UCSD-AML1 (cell line): ENCODE data around the gene RP2.

Source experiments
- DNase-seq: peaks from one replicate; lab custom pipeline; 2025; ENCODE audit not compliant: unreplicated experiment; lab: John Stamatoyannopoulos, UW

The RP2 gene

DNA sequence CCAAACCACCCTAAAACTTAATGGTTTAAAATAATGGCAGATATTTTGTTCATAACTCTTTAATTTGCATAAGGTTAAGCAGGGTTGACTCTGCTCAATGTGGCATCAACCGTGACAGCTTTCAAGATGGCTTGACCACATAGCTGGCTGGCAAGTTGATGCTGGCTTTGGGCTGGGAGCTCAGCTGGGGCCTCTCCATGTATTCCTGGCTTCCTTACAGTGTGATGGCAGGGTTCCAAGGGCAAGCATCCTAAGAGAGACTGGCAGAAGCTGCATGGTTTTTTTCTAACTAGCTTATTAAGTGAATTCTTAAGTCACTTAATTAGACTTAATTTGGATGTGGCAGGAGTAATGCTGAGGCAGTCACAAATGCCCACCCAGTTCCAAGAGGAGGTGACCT lies 4.5 kb downstream of the RP2 start:
- no peak for DNase-seq

DNA sequence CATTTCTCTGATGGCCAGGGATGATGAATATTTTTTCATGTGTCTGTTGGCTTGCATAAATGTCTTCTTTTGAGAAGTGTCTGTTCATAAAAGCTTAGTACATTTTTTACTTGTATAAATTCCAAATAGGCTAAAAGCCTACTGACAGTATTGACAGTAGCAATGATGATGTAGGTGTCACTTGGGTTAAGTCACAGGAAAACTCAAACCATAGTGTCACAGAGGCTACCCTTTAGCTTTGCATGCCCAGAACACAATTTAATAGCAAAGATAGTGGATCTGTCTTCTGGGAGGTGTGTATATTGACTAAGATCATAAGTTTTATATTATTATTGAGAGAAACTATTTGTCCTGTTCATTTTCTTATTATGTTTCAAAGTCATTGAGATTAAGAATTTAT lies 8.1 kb downstream of the RP2 start:
- DNase-seq: no peak

DNA sequence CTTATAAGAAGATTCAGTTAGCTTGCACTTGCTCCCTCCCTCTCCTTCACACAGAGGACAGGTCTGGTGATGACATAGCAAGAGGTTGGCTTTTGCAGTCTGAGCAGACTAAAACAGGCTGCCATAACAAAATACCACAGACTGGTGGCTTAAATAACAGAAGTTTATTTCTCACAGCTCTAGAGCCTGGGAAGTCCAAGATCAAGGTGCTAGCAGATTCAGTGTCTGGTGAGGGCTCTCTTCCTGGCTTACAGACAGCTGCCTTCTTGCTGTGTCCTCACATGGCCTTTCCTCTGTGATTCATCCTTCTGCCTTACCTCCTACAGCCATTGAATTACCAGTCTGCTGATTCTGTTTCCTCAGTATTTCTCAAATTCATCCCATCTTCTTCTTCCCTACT lies 13.1 kb downstream of the RP2 start:
- no peak for DNase-seq

DNA sequence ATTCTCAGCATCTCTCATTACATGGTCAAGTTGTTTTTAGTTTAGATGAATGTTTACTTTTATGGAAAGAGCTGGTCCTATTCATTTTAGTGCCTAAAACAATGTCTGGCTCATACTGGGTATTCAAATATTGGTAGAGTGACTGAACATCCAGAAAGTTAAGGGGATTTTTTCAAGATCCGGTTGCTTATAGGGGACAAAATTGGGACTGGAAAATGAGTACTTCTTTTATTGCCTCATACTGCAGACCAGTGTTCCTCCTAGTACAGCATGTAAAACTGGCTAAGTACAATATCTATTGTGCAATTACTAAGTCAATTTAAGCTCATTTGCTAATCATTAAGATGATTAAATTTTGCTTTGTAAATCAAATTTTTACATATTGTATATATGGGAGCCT lies 13.9 kb downstream of the RP2 start:
- no peak for DNase-seq

DNA sequence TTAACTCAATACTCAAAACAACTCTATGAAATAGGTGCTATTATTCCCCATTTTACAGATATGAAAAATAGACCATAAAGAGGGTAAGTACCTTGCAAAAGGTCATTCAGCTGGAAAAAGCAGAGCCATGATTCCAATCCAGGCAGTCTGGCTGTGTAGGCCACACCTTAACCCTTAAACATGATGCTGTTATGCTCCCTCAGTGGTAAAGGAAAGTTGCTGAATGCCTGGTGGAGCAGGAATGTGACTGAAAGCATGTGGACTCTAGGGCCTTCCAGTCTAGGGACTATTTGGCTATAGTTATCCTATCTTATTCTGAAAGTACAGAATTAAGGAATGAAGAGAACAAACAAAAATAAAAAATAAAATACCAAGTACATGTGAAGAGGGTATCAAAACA lies 19.6 kb downstream of the RP2 start:
- DNase-seq: no peak

DNA sequence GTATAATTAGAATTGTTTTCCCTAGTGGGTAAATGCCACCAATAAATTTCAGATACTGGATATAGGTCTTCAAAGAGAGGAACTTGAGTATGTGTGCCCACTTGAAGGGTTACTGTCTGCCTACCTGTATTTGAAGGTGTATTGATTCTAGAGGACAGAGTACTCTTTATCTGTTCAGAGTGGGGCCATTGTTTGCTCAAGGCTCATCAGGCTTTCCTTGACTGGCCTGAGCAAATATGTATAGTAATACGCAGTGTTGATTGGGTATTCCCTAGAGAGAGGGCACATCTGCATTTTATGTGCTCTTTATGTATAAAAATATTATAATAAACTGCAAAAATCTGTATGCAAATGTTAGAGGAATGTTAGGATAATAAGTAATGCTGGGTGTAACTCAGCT lies 23.7 kb downstream of the RP2 start:
- no peak for DNase-seq

DNA sequence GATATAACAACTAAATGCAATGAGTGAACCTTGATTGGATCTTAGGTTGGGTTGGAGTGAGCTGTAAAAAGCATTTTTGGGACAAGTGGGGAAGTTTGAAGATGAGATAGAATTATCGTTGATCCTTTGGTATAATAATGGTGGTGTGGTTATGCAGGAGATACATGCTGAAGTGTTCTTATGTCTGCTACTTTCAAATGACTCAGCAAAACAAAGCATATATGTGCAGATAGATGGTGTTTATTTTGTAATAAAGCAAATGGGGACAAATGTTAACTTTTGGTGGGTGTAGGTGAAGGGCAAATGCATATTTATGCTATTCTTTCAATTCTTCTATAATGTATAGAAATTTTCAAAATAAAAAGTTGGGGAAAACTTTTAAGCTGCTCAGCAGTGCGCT lies 26.2 kb downstream of the RP2 start:
- DNase-seq: no peak

DNA sequence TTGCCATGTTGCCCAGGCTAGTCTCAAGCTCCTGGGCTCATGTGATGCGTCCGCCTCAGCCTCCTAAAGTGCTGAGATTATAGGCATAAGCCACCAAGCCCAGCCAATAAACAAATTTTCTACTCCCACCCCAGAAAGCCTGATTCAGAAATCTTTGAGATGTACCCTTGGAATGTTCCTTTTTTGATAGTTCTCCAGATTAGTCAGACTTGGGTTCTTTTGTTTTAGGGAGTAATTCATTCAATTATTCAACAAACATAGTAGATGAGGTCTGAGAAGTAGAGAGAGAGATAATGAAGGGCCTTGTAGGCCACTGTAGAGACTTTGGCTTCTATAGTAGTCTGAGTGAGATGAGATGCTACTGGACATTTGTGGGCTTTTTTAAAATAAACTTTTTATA lies 27.8 kb downstream of the RP2 start:
- no peak for DNase-seq

DNA sequence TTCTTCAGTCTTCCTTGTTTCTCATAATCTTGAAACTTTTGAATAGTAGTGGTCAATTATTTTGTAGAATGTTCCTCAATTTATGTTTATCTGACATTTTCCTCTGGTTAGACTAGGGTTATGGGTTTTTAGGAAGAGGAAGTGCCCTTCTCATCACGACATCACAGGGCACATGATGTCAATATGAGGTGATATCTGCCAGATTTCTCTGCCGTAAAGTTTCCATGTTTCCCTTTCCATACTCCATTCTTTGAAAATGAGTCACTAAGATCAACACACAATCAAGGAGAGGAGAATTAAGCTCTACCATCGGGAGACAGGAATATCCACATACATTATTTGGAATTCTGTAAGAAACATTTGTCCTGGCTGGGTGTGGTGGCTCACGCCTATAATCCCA lies 28.4 kb downstream of the RP2 start:
- no peak for DNase-seq

DNA sequence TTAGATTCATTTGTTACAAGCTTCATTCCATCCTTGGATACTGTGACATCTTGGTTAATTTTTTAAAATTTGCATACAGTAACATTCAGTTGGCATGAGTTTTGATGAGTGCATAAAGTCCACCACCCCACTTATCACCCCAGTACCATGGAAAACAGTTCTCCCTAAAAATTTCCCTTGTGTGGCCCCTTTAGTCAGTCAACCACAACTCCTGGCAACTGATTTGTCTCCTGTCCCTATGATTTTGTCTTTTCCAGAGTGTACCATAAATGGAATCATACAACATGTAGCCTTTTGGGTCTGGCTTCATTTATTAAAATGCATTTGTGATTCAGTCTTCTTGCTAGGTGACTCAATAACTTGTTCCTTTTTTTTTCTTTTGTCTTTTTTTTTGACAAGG lies 29.9 kb downstream of the RP2 start:
- DNase-seq: no peak

DNA sequence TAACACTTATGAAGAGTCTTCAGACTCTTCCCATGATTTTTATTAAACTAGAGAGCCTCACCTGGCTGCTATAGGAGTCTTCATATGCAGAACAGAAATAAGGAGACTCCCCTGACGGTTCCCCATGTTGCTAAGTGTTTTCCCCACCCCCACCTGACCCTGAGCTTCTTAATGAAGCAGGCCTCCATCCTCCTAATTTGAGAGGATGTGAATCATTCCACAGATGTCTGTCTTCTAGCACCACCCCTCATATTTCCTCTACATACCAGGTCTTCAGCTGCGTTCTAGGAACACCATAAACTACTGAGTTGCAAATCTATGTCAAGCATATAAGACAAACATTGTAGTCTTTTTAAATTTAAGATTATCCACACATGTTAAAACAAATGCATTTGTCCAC lies 36.9 kb downstream of the RP2 start:
- DNase-seq: no peak

DNA sequence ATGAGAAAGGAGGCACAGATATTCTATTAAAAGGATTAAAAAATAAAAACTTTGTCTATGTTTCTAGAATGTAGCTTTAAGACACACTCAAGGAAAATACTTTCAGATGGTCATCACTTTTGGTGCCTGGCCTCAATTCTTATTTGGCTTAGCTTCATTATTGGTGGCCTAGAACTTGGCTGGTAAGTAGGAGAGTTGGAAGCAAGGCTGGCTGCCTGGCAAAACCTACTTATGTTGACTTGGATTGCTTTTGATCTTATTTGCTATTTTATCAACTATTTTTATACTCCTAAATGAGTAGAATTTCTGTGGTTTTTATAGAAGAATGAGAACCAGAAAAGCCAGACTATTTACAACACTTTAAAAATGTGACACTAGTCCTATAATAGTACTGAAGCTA lies 40.1 kb downstream of the RP2 start:
- DNase-seq: no peak

DNA sequence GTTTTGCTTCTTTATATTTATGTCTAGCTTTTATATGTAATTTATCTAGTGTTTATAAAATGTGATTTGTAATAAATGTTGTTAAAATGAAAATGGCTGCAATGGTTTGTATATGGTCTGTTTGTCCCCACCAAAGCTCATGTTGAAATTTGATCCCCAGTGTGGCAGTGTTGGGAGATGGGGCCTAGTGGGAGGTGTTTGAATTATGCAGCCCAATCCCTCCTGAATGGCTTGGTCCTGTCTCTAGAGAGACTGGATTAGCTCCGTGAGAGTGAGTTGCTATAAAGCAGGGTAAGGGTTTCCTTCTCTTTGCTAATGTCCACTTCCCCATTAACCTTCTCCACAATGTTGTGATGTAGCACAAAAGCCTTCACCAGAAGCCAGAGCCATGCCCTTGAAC lies 45.4 kb downstream of the RP2 start:
- no peak for DNase-seq

DNA sequence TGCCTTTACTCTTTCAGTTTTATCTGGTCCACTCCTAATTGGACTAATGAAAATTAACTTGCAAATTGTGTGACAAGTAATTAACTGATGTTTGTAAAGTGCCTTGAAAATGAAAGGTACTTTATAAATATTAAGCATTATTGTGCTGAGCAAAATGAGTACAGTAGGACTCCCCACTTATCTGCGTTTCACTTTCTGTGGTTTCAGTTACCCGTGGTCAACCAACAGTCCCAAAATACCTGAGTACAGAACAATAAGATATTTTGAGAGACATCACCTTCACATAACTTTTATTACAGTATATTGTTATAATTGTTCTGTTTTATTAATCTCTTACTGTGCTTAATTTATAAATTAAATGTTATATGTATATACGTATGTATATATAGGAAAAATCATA lies 48.0 kb downstream of the RP2 start:
- no peak for DNase-seq

DNA sequence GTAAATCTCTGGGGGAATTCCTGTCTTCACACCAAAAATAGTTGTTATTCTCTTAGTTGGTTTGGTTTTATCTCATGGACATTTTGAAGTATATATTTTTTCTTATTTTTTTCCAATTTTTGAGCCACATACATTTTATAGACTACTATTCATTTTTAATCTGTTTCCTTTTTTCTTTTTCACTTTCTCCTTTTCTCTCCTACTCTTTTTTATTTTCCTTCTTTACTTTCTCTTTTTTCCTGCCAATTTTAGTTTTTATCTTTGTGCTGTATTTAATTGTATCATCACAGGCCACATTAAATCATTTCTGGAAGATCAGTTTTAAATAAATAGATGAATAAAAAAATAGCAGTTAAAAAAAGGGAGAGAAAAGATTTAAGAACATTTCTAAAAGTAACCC lies 61.4 kb downstream of the RP2 start:
- no peak for DNase-seq

DNA sequence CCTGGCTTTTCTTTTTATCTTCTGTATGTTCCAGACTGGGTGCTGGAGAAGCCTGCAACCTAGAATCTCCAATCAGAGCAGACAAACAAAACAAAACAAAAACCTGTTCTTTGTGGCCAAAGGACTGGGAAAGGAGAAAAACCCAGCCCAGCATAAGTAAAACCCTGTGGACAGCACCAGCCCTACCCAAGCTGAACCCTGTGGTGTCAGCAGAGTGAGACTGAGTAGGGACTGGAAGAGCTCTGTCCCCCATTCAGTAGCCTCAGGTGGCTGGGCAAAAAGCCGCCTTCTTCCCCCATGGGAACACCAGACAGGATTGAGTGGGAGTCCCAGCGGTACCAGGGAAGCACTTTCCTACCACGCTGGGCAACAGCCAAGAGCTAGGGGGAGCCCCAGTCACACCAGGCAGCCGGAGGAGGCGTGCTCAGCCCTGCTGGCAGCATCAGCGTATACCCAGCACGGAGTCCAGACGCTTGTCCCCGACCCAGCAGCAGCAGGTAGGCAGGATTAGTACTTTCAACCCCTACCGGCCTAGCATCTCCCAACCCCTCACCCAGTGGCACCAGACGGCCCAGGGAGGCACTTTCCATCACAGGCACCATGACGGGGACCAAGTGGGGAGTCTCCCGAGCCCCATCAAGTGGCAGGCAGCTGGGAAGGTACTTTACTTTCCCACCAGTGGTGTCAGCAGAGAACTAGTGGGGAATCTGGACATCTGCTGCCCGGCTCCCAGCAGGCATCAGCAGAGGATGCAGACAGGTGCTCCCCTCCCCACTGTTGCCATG lies 66.8 kb downstream of the RP2 start:
- peak; percentile 74 for DNase-seq

DNA sequence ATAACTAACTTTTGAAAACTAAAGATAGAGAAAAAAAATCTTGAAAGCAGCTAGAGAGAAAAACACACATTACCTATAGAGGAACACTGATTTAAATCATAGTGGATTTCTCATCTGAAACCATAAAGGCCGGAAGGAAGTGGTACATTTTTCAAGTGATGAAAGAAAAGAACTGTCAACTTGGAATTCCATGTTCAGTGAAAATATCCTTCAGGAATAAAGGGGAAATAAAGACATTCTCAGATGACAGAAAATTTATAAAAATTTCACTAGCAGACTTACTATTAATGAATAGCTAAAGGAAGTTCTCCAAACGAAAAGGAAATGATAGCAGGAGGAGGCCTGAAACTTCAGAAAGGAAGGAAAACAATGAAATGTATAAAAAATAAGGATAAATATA lies 67.8 kb downstream of the RP2 start:
- no peak for DNase-seq

DNA sequence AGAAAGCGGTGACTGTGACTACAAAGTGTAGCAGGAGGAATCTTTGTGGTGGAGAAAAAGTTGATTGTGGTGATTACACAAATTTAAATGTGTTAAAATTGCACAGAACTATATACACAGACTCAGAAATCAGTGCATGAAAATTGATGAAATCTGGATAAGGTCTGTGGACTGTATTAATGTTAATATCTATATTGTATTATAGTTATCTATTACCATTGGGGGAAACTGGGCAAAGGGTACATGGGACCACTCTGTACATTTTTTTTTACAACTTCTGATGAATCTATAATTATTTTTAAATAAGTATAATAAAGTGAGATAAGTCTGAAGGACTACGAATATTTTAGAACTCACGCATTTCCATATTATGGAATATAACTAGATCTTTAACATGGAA lies 73.6 kb downstream of the RP2 start:
- no peak for DNase-seq

DNA sequence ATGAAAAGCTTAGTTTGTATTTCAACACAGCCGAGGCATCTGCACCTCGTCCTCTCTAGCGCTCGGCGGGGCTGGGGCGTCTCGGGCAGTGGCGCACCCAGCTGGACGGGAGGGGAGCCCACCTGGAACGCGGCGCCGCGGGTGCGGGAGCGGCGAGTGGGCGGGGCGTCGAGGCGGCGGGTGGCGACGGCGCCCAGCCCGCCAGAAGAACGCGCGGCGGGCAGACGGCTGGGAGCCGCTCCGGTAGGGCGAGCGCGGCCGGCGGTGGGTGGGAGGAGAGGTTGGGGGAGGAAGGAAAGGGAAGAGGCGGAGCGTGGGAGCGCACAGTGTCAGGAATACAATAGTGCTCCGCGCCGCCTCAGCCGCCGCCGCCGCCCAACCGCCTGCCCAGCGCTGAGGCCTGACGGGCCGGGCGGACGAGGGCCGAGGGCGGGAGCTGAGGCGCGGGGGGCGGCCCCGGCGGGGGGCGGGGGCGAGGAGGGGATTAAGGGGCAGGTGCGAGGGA lies 75.3 kb downstream of the RP2 start, which contains the start of gene JADE3:
Gene JADE3, plus strand, starts transcription at position 324 of the 505 bp plus-strand sequence. CDS start 72,474 bp downstream, outside the sequence.
- DNase-seq: peak; percentile 69

DNA sequence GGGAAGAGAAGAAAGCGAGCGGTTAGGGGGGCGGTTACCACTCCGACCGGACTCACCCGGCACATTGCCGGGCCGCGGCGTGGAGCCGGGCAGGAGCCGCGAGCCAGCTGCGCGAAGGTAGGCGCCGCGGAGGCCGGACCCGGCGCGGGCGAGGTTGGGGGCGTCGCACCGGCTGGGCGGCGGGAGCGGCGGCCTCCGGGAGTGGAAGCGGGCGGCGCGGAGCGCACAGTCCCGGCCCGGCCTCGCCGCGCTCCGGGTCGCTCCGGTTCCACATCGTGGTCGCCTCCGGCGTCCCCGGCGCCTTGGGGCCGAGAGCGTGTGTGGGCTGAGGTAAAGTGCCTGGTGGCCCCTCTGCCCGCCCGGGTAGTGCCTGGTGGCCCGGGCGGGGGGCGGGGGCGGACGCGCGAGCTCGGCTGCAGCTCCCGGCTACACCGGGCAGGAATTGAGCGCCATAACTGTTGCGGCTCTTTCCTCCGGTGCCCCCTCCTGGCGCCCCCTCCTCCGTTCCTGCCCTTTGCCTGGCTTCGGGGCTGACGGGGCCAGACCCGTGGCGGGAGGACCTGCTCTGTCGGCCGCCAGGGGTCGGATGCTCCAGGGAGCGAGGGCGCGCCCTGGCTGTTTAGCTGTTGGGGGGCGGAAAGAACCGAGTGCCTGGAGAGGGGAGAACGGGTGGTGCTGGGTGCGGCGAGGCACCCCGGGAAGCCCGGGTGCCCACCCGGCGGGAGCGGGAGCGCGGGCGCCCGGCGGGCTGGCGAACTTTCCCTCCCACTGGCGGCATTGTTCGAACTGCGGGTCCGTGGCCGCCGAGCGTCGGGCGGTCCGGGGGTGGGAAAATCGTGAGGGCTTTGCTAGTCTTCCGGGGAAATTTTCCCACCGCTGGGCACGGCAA lies 76.0 kb downstream of the RP2 start:
- peak; percentile 55 for DNase-seq

DNA sequence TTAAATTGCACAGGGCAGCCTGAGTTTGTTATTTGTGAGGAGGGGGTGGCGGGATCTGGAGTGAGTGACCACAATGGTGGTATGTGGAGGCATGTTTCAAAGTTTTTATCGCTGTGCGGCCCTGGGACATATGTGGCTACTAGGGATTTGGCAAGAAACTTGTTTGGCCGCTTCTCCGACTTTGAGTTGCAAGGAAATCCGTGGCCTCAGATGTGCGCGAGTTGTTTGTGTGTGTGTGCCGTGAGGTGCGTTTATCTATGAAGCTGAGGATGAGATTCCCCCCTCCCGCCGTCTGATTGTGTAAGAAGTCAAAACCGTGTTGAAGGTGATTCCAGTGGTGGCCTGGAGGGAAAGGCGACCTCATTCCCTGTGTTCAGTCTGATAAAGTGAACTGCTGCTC lies 76.8 kb downstream of the RP2 start:
- no peak for DNase-seq

DNA sequence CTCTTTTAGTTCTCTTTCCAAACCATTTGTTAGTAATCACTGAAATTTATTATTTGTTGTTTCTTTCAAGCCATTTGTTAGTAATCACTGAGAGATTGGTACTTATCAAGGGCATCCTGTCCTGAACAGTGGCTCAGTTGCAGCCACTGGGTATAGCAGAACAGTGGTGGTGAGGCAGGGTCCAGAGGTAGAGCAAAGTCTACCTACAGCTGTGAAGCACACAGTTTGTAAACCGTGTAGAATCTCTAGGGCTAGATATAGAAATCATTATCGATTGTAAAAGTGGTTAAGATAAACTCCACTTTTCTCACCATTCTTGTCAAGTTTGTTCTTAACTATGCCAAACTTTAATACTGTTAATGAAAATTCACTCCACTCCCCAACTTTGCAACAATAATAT lies 79.4 kb downstream of the RP2 start:
- DNase-seq: no peak
